ENCODE results near the gene DLL1.

Gene DLL1

DNA sequence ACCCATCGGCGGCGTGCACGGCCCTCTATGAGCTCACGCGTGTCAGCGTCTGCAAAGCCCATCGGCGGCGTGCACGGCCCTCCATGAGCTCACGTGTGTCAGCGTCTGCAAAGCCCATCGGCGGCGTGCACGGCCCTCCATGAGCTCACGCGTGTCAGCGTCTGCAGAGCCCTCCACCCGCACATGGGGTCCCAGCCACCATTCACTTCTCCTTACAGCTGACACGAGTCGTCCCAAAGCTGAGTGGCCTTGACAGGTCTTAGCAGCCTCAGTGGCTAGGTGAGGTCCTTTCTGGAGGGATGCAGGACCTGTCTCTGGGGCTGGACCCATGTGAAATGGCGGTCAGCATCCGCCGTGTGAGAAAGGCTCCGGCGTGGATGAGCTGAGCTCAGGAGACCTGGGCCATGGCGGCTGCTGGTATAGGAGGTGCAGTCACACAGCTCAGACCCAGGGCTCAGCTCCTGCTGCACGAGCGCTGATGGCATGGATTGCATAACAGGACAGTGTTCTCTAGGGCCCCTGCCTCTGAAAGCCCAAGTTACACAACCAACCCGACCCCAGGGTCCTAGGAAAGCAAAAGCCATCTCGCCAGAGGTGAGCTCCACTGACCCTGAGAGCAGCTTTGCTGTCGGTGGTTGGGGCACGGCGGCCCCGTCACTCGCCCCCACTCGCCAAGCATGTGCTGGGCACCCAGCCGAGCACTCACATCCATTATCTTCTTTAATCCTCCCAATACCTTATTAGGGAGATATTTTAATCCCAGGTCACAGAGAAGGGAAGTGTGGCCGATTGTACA lies 38.9 kb downstream of the DLL1 start:
- DNase-seq: no peak
- no peaks in the 10 kb centered on the region for H3K36me3 ChIP-seq (ENCODE audit: control insufficient read depth, insufficient read depth, low read length)
- H3K27me3 ChIP-seq (replicated peaks; ENCODE audit: control insufficient read depth, insufficient read depth, low read length, poor library complexity, severe bottlenecking): no peaks in the 10 kb centered on the region
- H3K4me3 ChIP-seq (ENCODE audit: insufficient read depth, low read depth, low read length, poor library complexity, severe bottlenecking): no peak overlapping the region
- no peaks in the 10 kb centered on the region for H3K4me1 ChIP-seq (ENCODE audit: control insufficient read depth, insufficient read depth, low read length, poor library complexity, severe bottlenecking)
- no peak overlapping the region for H3K27ac ChIP-seq (ENCODE audit: insufficient read depth, low read length, poor library complexity, severe bottlenecking)
- no peaks in the 10 kb centered on the region for H3K9me3 ChIP-seq (ENCODE audit: control insufficient read depth, low read length)

- no peaks in the 10 kb centered on the region for H3K4me1 ChIP-seq (ENCODE audit: control insufficient read depth, insufficient read depth, low read length, poor library complexity, severe bottlenecking)
- H3K27me3 ChIP-seq (replicated peaks; ENCODE audit: control insufficient read depth, insufficient read depth, low read length, poor library complexity, severe bottlenecking): no peaks in the 10 kb centered on the region
- DNase-seq: no peak
Observed at GRCh38 chr6:170250981-170251775, 39.7 kb downstream of the DLL1 start.

DNA sequence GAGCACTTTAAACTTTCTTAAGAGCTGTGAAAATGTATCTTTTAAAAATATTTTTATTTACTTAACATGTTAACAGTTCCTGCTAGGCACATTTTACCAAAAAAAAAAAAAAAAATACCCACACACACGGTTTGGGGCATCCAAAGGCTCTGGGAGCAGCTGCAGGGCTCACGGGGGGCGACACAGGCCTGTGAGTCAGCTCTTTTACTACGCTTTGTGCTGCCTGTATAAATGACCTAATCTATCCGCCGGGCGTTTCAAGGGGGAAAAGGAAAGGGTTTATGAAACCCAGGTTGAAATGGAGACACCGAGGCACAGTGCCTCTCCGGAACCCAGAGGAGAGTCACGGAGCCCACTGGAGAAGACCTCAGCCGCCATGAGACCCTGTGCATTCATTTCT lies 40.4 kb downstream of the DLL1 start:
- H3K4me3 ChIP-seq (ENCODE audit: insufficient read depth, low read depth, low read length, poor library complexity, severe bottlenecking): no peak overlapping the region
- H3K27me3 ChIP-seq (replicated peaks; ENCODE audit: control insufficient read depth, insufficient read depth, low read length, poor library complexity, severe bottlenecking): no peaks in the 10 kb centered on the region
- no peaks in the 10 kb centered on the region for H3K36me3 ChIP-seq (ENCODE audit: control insufficient read depth, insufficient read depth, low read length)
- H3K27ac ChIP-seq (ENCODE audit: insufficient read depth, low read length, poor library complexity, severe bottlenecking): no peak overlapping the region
- DNase-seq: no peak
- no peaks in the 10 kb centered on the region for H3K9me3 ChIP-seq (ENCODE audit: control insufficient read depth, low read length)
- no peaks in the 10 kb centered on the region for H3K4me1 ChIP-seq (ENCODE audit: control insufficient read depth, insufficient read depth, low read length, poor library complexity, severe bottlenecking)

More at GRCh38 chr6:170250981-170251775, 39.7 kb downstream of the DLL1 start:
- Histone ChIP-seq H3K36me3 (ENCODE audit: control insufficient read depth, insufficient read depth, low read length) (no peaks in the 10 kb centered on the region), H3K27ac (ENCODE audit: insufficient read depth, low read length, poor library complexity, severe bottlenecking) (no peak overlapping the region), H3K9me3 (ENCODE audit: control insufficient read depth, low read length) (no peaks in the 10 kb centered on the region), H3K4me3 (ENCODE audit: insufficient read depth, low read depth, low read length, poor library complexity, severe bottlenecking) (no peak overlapping the region)

DNA sequence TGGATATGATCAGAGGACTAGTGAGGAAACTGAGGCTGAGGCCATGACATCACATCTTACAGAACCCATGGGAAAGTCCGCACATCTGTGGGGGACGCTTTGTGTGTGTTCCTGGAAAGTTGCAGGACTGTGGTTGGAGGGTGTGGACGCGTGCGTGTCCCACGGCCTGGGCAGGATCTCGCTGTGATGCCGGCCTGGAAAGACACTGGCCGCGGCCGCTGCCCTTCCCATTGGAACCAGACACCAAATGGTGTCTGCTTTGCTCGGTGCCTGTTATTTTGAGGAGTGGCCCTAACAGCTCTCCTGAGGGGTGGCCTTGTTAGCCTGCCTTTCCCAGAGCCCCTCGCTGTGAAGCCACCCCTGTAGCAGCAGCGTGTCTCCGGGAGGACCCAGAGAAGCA lies 41.1 kb downstream of the DLL1 start:
- Histone ChIP-seq H3K27me3 (replicated peaks; ENCODE audit: control insufficient read depth, insufficient read depth, low read length, poor library complexity, severe bottlenecking) (no peaks in the 10 kb centered on the region), H3K9me3 (ENCODE audit: control insufficient read depth, low read length) (no peaks in the 10 kb centered on the region), H3K27ac (ENCODE audit: insufficient read depth, low read length, poor library complexity, severe bottlenecking) (no peak overlapping the region), H3K4me3 (ENCODE audit: insufficient read depth, low read depth, low read length, poor library complexity, severe bottlenecking) (no peak overlapping the region), H3K36me3 (ENCODE audit: control insufficient read depth, insufficient read depth, low read length) (no peaks in the 10 kb centered on the region), H3K4me1 (ENCODE audit: control insufficient read depth, insufficient read depth, low read length, poor library complexity, severe bottlenecking) (no peaks in the 10 kb centered on the region)
- no peak for DNase-seq

DNA sequence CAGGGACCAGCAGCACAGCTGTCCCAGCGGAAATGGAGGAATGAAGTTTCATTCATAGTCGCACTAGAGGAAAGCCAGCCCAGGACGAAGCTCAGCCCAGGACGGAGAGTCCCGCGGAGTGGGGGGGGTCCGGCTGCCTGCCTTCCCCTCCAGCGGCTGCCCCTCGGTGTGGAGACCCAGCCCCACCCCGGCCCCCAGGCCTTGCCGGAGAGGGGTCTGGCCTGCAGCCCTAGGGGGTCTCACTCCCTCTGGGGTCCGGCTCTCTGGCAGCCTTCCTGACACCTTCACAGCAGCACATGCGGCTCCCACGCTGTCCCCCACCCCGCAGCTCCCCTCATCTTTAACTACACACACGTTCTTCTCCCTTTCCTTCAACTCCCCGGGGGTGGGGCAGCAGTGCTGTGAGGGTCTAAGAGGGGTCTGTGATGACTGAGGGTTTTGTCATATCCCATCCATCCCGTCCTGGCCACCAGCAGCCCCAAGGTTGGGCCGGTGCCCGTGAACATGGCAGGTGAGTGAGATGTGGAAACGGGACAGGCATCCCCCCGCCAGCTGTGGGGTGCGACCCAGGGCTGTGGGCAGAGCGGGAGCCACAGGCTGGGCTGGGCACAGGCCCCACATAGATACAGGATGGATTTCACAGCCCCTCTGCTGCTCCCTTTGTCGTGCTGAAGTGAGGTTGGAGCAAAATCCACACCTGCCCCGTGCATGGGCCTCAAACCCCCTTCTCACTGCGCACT lies 41.8 kb downstream of the DLL1 start:
- Histone ChIP-seq H3K9me3 (ENCODE audit: control insufficient read depth, low read length) (no peaks in the 10 kb centered on the region), H3K27ac (ENCODE audit: insufficient read depth, low read length, poor library complexity, severe bottlenecking) (no peak overlapping the region), H3K4me1 (ENCODE audit: control insufficient read depth, insufficient read depth, low read length, poor library complexity, severe bottlenecking) (no peaks in the 10 kb centered on the region), H3K36me3 (ENCODE audit: control insufficient read depth, insufficient read depth, low read length) (no peaks in the 10 kb centered on the region), H3K4me3 (ENCODE audit: insufficient read depth, low read depth, low read length, poor library complexity, severe bottlenecking) (no peak overlapping the region), H3K27me3 (replicated peaks; ENCODE audit: control insufficient read depth, insufficient read depth, low read length, poor library complexity, severe bottlenecking) (no peaks in the 10 kb centered on the region)
- no peak for DNase-seq

- no peaks in the 10 kb centered on the region for H3K4me1 ChIP-seq (ENCODE audit: control insufficient read depth, insufficient read depth, low read length, poor library complexity, severe bottlenecking)
- no peaks in the 10 kb centered on the region for H3K9me3 ChIP-seq (ENCODE audit: control insufficient read depth, low read length)
- H3K27ac ChIP-seq (ENCODE audit: insufficient read depth, low read length, poor library complexity, severe bottlenecking): no peak overlapping the region
- H3K4me3 ChIP-seq (ENCODE audit: insufficient read depth, low read depth, low read length, poor library complexity, severe bottlenecking): no peak overlapping the region
- no peak for DNase-seq
- H3K27me3 ChIP-seq (replicated peaks; ENCODE audit: control insufficient read depth, insufficient read depth, low read length, poor library complexity, severe bottlenecking): no peaks in the 10 kb centered on the region
- no peaks in the 10 kb centered on the region for H3K36me3 ChIP-seq (ENCODE audit: control insufficient read depth, insufficient read depth, low read length)
Observed at GRCh38 chr6:170248111-170248805, 42.6 kb downstream of the DLL1 start.

DNA sequence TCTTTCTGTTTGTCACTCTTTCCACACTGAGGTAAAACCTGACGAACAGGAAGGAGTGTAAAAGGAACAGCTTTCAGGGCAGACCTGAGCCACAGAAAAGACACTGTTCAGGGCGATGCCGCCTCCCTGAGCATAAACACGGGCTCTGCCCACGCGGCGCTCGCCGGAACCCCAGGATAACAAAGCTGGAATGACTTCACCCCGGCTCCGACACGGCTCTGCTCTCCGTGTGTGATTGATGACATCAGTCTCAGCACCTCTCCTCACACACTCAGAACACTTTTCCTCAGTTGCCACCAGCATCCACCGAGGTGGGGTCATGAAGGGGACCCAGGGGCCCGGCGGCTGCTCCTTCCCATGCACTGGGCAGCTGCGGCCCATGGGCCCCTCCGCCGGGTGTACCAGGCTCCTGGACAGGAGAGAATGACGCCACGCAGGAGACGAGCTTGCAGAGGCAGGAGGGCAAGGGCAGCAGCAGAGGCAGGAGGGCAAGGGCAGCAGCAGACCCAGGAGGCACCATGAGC lies 43.6 kb downstream of the DLL1 start:
- Histone ChIP-seq H3K27ac (ENCODE audit: insufficient read depth, low read length, poor library complexity, severe bottlenecking) (no peak overlapping the region), H3K27me3 (replicated peaks; ENCODE audit: control insufficient read depth, insufficient read depth, low read length, poor library complexity, severe bottlenecking) (no peaks in the 10 kb centered on the region), H3K4me1 (ENCODE audit: control insufficient read depth, insufficient read depth, low read length, poor library complexity, severe bottlenecking) (no peaks in the 10 kb centered on the region), H3K9me3 (ENCODE audit: control insufficient read depth, low read length) (no peaks in the 10 kb centered on the region), H3K36me3 (ENCODE audit: control insufficient read depth, insufficient read depth, low read length) (no peaks in the 10 kb centered on the region), H3K4me3 (ENCODE audit: insufficient read depth, low read depth, low read length, poor library complexity, severe bottlenecking) (no peak overlapping the region)
- no peak for DNase-seq

DNA sequence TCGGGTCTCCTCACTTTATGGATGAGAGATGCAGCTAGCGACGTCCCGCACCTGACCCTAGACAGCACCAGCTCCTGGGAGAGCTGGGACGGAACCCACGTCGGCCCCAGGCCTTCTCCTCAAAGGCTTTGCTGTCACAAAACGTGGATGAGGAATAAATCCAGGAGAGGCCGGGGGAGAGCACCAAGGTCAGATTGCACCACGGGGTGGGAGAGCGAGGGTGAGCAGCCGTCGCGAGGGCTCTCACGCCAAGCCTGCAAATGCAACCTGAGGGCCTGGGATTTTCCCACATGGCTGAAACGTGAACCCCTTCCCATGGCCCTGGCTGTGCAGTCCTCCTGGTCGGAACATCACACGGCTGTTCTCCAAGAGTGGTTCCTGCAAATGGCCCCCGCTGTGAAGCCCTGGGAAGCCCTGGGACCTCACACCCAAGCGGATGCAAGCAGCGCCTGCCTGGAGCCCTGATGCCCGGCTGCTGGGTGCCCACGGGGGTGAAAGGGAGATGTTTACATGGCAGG lies 45.3 kb downstream of the DLL1 start:
- no peak for DNase-seq
- H3K36me3 ChIP-seq (ENCODE audit: control insufficient read depth, insufficient read depth, low read length): no peaks in the 10 kb centered on the region
- H3K27me3 ChIP-seq (replicated peaks; ENCODE audit: control insufficient read depth, insufficient read depth, low read length, poor library complexity, severe bottlenecking): no peaks in the 10 kb centered on the region
- no peak overlapping the region for H3K27ac ChIP-seq (ENCODE audit: insufficient read depth, low read length, poor library complexity, severe bottlenecking)
- no peaks in the 10 kb centered on the region for H3K9me3 ChIP-seq (ENCODE audit: control insufficient read depth, low read length)
- no peak overlapping the region for H3K4me3 ChIP-seq (ENCODE audit: insufficient read depth, low read depth, low read length, poor library complexity, severe bottlenecking)
- no peaks in the 10 kb centered on the region for H3K4me1 ChIP-seq (ENCODE audit: control insufficient read depth, insufficient read depth, low read length, poor library complexity, severe bottlenecking)

DNA sequence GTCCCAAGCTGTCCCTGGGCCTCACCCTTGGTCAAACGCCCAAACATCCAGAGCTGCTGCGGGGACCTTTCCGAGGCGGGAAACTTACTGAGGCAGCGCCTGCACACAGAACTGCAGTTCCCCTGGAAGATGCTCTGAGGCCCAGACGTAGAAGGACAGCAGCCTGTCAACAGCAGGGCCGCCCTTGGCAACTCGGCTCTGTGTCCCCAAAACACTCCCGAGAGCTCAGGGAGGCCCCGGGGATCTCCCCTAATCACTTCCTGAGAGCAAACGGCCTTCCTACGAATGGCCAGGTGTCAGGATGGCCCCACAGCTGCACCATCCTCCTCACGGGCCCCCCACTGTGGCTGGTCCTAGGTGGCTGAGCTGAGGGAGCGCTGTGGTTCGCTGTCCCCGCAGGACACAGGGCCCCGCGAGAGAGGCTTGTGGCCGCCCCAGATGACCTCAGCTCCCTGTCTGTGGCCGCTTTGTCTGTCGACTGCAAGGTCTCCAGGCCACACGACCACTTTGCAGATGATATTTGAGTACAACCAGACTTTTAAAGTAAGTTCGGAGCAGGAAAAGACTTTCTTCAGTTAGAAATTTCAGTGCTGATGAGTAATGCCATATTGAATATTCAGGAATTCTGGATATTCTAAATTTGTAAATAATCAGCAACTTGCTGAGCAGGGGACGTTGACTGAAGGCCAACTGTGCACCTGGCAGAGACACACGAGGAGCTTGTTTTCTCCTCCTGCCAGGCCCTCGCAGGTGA lies 46.0 kb downstream of the DLL1 start:
- no peaks in the 10 kb centered on the region for H3K4me1 ChIP-seq (ENCODE audit: control insufficient read depth, insufficient read depth, low read length, poor library complexity, severe bottlenecking)
- H3K4me3 ChIP-seq (ENCODE audit: insufficient read depth, low read depth, low read length, poor library complexity, severe bottlenecking): no peak overlapping the region
- H3K27ac ChIP-seq (ENCODE audit: insufficient read depth, low read length, poor library complexity, severe bottlenecking): no peak overlapping the region
- no peaks in the 10 kb centered on the region for H3K27me3 ChIP-seq (replicated peaks; ENCODE audit: control insufficient read depth, insufficient read depth, low read length, poor library complexity, severe bottlenecking)
- H3K9me3 ChIP-seq (ENCODE audit: control insufficient read depth, low read length): no peaks in the 10 kb centered on the region
- DNase-seq: no peak
- no peaks in the 10 kb centered on the region for H3K36me3 ChIP-seq (ENCODE audit: control insufficient read depth, insufficient read depth, low read length)

Data from effector memory CD4-positive, alpha-beta T cell (primary cell).